ENCODE results near the gene LATS2.
"Not testable (repeated sequence)": the region's sequence is repeated elsewhere in the genome, so short reads cannot be mapped to it uniquely, and the experiment has no call there.

LATS2 gene

GRCh38 chr13:20991741-20992520 is 69.5 kb downstream of the LATS2 start:
- DNase-seq (ENCODE audit: low spot score) = no peak

- no peak for DNase-seq (ENCODE audit: low spot score)
These were observed 70.4 kb downstream of the LATS2 start for GRCh38 chr13:20990910-20991525.

GRCh38 chr13:20989656-20990321 is 71.6 kb downstream of the LATS2 start:
- no peak for DNase-seq (ENCODE audit: low spot score)

- no peak for DNase-seq (ENCODE audit: low spot score)
These were observed 72.3 kb downstream of the LATS2 start for GRCh38 chr13:20988909-20989655.

- no peak for DNase-seq (ENCODE audit: low spot score)
These were observed 73.1 kb downstream of the LATS2 start for GRCh38 chr13:20988033-20988908.

- DNase-seq (ENCODE audit: low spot score) = no peak
These were observed 73.8 kb downstream of the LATS2 start for GRCh38 chr13:20987599-20987998.

GRCh38 chr13:20984879-20985278 is 76.5 kb downstream of the LATS2 start:
- no peak for DNase-seq (ENCODE audit: low spot score)

- DNase-seq (ENCODE audit: low spot score) = no peak
These were observed 78.0 kb downstream of the LATS2 start for GRCh38 chr13:20983386-20983785.

- no peak for DNase-seq (ENCODE audit: low spot score)
These were observed 79.9 kb downstream of the LATS2 start for GRCh38 chr13:20981370-20982095.

GRCh38 chr13:20980899-20981298 is 80.5 kb downstream of the LATS2 start:
- DNase-seq (ENCODE audit: low spot score) = no peak

- DNase-seq (ENCODE audit: low spot score) = no peak
These were observed 81.0 kb downstream of the LATS2 start for GRCh38 chr13:20980430-20980829.

- no peak for DNase-seq (ENCODE audit: low spot score)
These were observed 84.0 kb downstream of the LATS2 start for GRCh38 chr13:20977394-20977793.

- no peak for DNase-seq (ENCODE audit: low spot score)
These were observed 86.3 kb downstream of the LATS2 start for GRCh38 chr13:20974981-20975585.

- no peak for DNase-seq (ENCODE audit: low spot score)
These were observed 87.4 kb downstream of the LATS2 start for GRCh38 chr13:20973886-20974425.

- DNase-seq (ENCODE audit: low spot score) = no peak
These were observed 88.7 kb downstream of the LATS2 start for GRCh38 chr13:20972731-20973130.

- no peak for DNase-seq (ENCODE audit: low spot score)
These were observed 92.2 kb downstream of the LATS2 start for GRCh38 chr13:20969182-20969581.

- no peak for DNase-seq (ENCODE audit: low spot score)
These were observed 92.6 kb downstream of the LATS2 start for GRCh38 chr13:20968745-20969144.

GRCh38 chr13:20967340-20967739 is 94.0 kb downstream of the LATS2 start:
- no peak for DNase-seq (ENCODE audit: low spot score)

GRCh38 chr13:20964904-20965303 is 96.5 kb downstream of the LATS2 start:
- no peak for DNase-seq (ENCODE audit: low spot score)

- not testable (repeated sequence) for DNase-seq (ENCODE audit: low spot score)
These were observed 99.7 kb downstream of the LATS2 start for GRCh38 chr13:20961663-20962062.
